Right lobe of liver (tissue), 6 donors: ENCODE data around the gene CD19. TPM values are rescaled to one million over a fixed set of nuclear protein-coding genes. Genes with fewer than 3 reads are reported as not detected.
"Not testable (repeated sequence)": the region's sequence is repeated elsewhere in the genome, so short reads cannot be mapped to it uniquely, and the experiment has no call there.

Experiments
- ATAC-seq, 4 donors: fragments of 200-7000 bp; cut with Tn5 transposase; one replicate each; pipeline ENCODE4 v1.9.1; 2020; ENCODE audit warnings: mild to moderate bottlenecking in 4 of 4, moderate library complexity in 4 of 4
- DNase-seq, 3 donors: peaks; one replicate each; pipeline ENCODE4 v3.0.0-alpha.2; 2020
- H3K27ac ChIP-seq, 3 donors: fragments of 200-600 bp; one replicate each; pipeline ENCODE4 v1.8.0; 2022
- H3K27me3 ChIP-seq, 2 donors: fragments of 200-600 bp; one replicate each; pipeline ENCODE4 v1.8.0; 2022
- H3K36me3 ChIP-seq, 4 donors: fragments of 200-600 bp; sonication (generic) in 1 of 4; one replicate each; pipeline versions ENCODE4 v1.5.1 to v1.8.0; 2017 to 2022; ENCODE audit warnings: control low read depth in 1 of 4
- H3K4me1 ChIP-seq, 4 donors: fragments of 200-600 bp; sonication (generic) in 1 of 4; one replicate each; pipeline versions ENCODE4 v1.5.1 to v1.8.0; 2017 to 2022; ENCODE audit warnings: control low read depth in 1 of 4
- H3K4me3 ChIP-seq, 3 donors: fragments of 200-600 bp; one replicate each; pipeline ENCODE4 v1.8.0; 2022
- H3K9me3 ChIP-seq, 4 donors: fragments of 200-600 bp; sonication (generic) in 1 of 4; one replicate each; pipeline versions ENCODE4 v1.5.1 to v1.8.0; 2017 to 2022; ENCODE audit warnings: control low read depth in 1 of 4
- POLR2A ChIP-seq: fragments of 450-650 bp; IDR thresholded peaks from one replicate; pipeline ENCODE4 v1.6.1; 2017; ENCODE audit warnings: antibody characterized with exemption, mild to moderate bottlenecking
- WGBS: methylation state at CpG from one replicate; pipeline ENCODE4 v1.1.6; 2018; ENCODE audit warnings: low coverage, low lambda C conversion rate; ENCODE audit not compliant: insufficient coverage; ENCODE audit errors: missing lambda C conversion rate; 5-methylcytosine and 5-hydroxymethylcytosine counted together
- intact Hi-C, 2 donors: fragments of 100-400 bp; cut with DNase I; formaldehyde crosslinking; loops; one replicate each; pipeline versions ENCODE4 v1.11.2 to v1.14.1; 2022
- total RNA-seq, 6 experiments: library from RNA; depleted of rRNA in 2 of 6; stranded (reverse); fragments of >200 nt in 2 of 6; fragmentation: NEBNext Ultra II Directional in 3 of 6; extraction: Animal tissue kit (Norgen Biotek cat#: 25700) in 3 of 6; gene quantifications; one replicate each; pipeline versions ENCODE4 v1.1.0 to v1.2.4, GENCODE V29; 2016 to 2023
- TF ChIP-seq, protein P1 (sequence below), 4 donors: fragments of 200-600 bp in 3 of 4; fragments of 450-650 bp in 1 of 4; IDR thresholded peaks; one replicate each; pipeline versions ENCODE4 v1.5.1 to v1.8.0; 2016 to 2022; ENCODE audit warnings: antibody characterized with exemption in 4 of 4, mild to moderate bottlenecking in 2 of 4
- donor health status: DM: no; HTN: yes; CAD: no.
- donor health status: DM: no; HTN: no; CAD: no.
- donor health status: DM: no; HTN: no; CAD: no.
- donor health status: DM: no; HTN: yes; CAD: no.
- donor health status: DM: no; HTN: yes; CAD: no.

Gene CD19
- total RNA-seq, 6 experiments from 2014 or later = 0.10 TPM; not detected in 5

- Histone ChIP-seq H3K9me3 (no peaks in the 10 kb centered on the region), H3K4me3 (peak overlapping the region; percentile 66 to 96 (median 93)), H3K27me3 (no peaks in the 10 kb centered on the region), H3K4me1 (peaks cover 0 to 13% (median 3%) of the 10 kb centered on the region in 4 donors), H3K27ac (peak overlapping the region; percentile 32 to 67 (median 57)), H3K36me3 (peaks cover 0 to 1% (median 0%) of the 10 kb centered on the region in 4 donors)
- intact Hi-C loops = no loop called here
- ATAC-seq = peak; percentile 54 to 68 (median 62)
- TF ChIP-seq POLR2A = no peak
- TF ChIP-seq, protein P1, sequence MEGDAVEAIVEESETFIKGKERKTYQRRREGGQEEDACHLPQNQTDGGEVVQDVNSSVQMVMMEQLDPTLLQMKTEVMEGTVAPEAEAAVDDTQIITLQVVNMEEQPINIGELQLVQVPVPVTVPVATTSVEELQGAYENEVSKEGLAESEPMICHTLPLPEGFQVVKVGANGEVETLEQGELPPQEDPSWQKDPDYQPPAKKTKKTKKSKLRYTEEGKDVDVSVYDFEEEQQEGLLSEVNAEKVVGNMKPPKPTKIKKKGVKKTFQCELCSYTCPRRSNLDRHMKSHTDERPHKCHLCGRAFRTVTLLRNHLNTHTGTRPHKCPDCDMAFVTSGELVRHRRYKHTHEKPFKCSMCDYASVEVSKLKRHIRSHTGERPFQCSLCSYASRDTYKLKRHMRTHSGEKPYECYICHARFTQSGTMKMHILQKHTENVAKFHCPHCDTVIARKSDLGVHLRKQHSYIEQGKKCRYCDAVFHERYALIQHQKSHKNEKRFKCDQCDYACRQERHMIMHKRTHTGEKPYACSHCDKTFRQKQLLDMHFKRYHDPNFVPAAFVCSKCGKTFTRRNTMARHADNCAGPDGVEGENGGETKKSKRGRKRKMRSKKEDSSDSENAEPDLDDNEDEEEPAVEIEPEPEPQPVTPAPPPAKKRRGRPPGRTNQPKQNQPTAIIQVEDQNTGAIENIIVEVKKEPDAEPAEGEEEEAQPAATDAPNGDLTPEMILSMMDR (IDR thresholded peaks at IDR 0.05) = peak; percentile 38 to 63 (median 54)
- DNase-seq = peak in 1 of 3 donors; percentile 57
- WGBS = 3% methylated on average over 14 of the region's 17 CpGs
Measured at GRCh38 chr16:28974007-28974436, 42.3 kb downstream of the CD19 start.

- 0% methylated on average over 4 of the region's 60 CpGs for WGBS
- Histone ChIP-seq H3K27me3 (no peaks in the 10 kb centered on the region), H3K36me3 (peaks cover 0 to 6% (median 0%) of the 10 kb centered on the region in 4 donors), H3K9me3 (no peaks in the 10 kb centered on the region), H3K27ac (peak within 1 kb of the TSS; percentile 37 to 67 (median 57)), H3K4me3 (peak within 1 kb of the TSS; percentile 66 to 96 (median 93)), H3K4me1 (peaks cover 0 to 13% (median 3%) of the 10 kb centered on the region in 4 donors)
- DNase-seq (peak; percentile 97 to 99 (median 98)), ATAC-seq (peak; percentile 90 to 95 (median 94))
- TF ChIP-seq POLR2A = peak; percentile 31
- TF ChIP-seq, protein P1 (IDR thresholded peaks at IDR 0.05) = no peak
- intact Hi-C loops = no loop called here
Measured at GRCh38 chr16:28974437-28975157, 42.8 kb downstream of the CD19 start, which contains the start of gene SPNS1. Gene SPNS1 (plus strand): TSS chr16:28974778. CDS start chr16:28975152, 374 bp downstream.

DNA sequence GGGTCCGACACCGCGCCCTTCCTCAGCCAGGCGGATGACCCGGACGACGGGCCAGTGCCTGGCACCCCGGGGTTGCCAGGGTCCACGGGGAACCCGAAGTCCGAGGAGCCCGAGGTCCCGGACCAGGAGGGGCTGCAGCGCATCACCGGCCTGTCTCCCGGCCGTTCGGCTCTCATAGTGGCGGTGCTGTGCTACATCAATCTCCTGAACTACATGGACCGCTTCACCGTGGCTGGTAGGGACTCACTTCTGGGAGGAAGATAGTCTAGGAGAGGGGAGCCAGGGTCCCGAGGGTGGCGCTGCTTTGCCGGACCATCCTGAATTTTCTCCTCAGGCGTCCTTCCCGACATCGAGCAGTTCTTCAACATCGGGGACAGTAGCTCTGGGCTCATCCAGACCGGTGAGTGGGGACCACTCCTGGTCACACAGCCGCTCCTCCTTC is 43.4 kb downstream of the CD19 start:
- Histone ChIP-seq H3K9me3 (no peaks in the 10 kb centered on the region), H3K36me3 (peaks cover 0 to 6% (median 0%) of the 10 kb centered on the region in 4 donors), H3K4me3 (peak overlapping the region; percentile 66 to 96 (median 93)), H3K27ac (peak overlapping the region; percentile 17 to 57 (median 37)), H3K27me3 (no peaks in the 10 kb centered on the region), H3K4me1 (peaks cover 0 to 13% (median 3%) of the 10 kb centered on the region in 4 donors)
- 7% methylated on average over 8 of the region's 30 CpGs for WGBS
- ATAC-seq (peak in 2 of 4 donors; percentile 4 to 8), DNase-seq (peak in 1 of 3 donors; percentile 29)
- intact Hi-C loops = no loop called here
- no peak for TF ChIP-seq POLR2A
- TF ChIP-seq, protein P1 (IDR thresholded peaks at IDR 0.05) = no peak

DNA sequence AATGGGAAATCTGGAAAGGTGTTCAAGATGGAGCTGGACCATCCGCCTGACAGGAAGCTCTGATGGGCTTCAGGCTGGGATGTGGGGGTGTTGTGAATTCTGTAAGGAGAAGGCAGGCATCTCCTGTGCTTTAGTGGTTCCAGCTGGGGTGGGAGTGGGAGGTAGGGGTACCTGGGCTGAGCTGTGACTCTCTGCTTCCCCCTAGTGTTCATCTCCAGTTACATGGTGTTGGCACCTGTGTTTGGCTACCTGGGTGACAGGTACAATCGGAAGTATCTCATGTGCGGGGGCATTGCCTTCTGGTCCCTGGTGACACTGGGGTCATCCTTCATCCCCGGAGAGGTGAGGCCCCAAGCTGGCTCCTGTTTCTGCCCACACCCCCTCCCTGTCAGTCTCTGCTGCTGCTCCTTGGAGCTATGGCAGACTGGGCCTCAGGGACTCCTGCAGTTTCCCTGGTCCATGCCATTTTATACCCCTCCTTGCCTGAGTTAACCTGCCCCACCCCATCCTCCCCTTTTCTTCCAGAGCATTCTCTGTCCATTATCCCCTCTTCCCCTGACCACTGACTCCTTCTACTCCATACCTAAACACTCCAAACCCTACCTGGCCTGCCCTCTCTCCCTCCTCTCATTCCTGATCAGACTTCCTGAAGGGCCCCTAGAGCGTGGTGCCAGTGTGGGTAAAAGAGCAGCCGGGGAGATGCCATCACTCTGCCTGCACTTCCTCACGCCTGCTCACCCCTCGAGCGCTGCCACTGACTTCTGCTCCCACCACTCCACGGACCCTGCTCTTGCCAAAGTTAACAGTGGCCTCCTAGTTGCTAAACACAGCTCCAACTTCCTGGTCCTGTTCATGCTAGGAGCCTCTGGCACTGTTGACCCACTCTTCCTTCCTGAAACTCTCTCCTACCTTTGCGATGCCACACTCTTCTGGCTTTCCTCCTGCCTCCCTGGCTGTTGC is 46.2 kb downstream of the CD19 start:
- H3K27ac ChIP-seq = no peak overlapping the region
- no peak overlapping the region for H3K4me3 ChIP-seq
- H3K4me1 ChIP-seq = peaks cover 0 to 13% (median 3%) of the 10 kb centered on the region in 4 donors
- DNase-seq (no peak), ATAC-seq (peak in 1 of 4 donors; percentile 5)
- 86% methylated on average over 8 of the region's 11 CpGs for WGBS
- no peaks in the 10 kb centered on the region for H3K27me3 ChIP-seq
- H3K9me3 ChIP-seq = no peaks in the 10 kb centered on the region
- intact Hi-C loops = no loop called here
- H3K36me3 ChIP-seq = peaks cover 0 to 24% (median 5%) of the 10 kb centered on the region in 4 donors
- TF ChIP-seq, protein P1 (IDR thresholded peaks at IDR 0.05) = peak in 3 of 4 donors; percentile 36 to 58 (median 53)
- no peak for TF ChIP-seq POLR2A

GRCh38 chr16:28980330-28980729 is 48.6 kb downstream of the CD19 start:
- ATAC-seq, DNase-seq, H3K27ac ChIP-seq, H3K27me3 ChIP-seq, H3K4me3 ChIP-seq, H3K9me3 ChIP-seq, H3K4me1 ChIP-seq, intact Hi-C loops: not testable (repeated sequence)
- WGBS = 88% methylated on average over 4 of the region's 7 CpGs
- H3K36me3 ChIP-seq = peaks cover 0 to 32% (median 5%) of the 10 kb centered on the region in 4 donors
